Measurements from ENCODE around the gene PLD1.

- TF ChIP-seq POLR2A (IDR thresholded peaks at IDR 0.05) (no peak), EP300 (IDR thresholded peaks at IDR 0.05) (no peak)
- TF ChIP-seq, protein P1, sequence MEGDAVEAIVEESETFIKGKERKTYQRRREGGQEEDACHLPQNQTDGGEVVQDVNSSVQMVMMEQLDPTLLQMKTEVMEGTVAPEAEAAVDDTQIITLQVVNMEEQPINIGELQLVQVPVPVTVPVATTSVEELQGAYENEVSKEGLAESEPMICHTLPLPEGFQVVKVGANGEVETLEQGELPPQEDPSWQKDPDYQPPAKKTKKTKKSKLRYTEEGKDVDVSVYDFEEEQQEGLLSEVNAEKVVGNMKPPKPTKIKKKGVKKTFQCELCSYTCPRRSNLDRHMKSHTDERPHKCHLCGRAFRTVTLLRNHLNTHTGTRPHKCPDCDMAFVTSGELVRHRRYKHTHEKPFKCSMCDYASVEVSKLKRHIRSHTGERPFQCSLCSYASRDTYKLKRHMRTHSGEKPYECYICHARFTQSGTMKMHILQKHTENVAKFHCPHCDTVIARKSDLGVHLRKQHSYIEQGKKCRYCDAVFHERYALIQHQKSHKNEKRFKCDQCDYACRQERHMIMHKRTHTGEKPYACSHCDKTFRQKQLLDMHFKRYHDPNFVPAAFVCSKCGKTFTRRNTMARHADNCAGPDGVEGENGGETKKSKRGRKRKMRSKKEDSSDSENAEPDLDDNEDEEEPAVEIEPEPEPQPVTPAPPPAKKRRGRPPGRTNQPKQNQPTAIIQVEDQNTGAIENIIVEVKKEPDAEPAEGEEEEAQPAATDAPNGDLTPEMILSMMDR (IDR thresholded peaks at IDR 0.05): no peak
Measured at GRCh38 chr3:171688593-171688992, 121.7 kb downstream of the PLD1 start.
